GM23338 (cell line): Measurements from ENCODE around the gene RPP25.

Experiments used
- EZH2 ChIP-seq: fragments of 200-600 bp; sonication (generic); IDR thresholded peaks from one replicate; pipeline ENCODE4 v1.8.0; 2017; ENCODE audit warnings: antibody characterized with exemption, mild to moderate bottlenecking, low read depth; ENCODE audit not compliant: unreplicated experiment
- EZH2phosphoT487 ChIP-seq: fragments of 200-600 bp; sonication (generic); IDR thresholded peaks from one replicate; pipeline ENCODE4 v1.8.1; 2018; ENCODE audit warnings: antibody characterized with exemption; ENCODE audit not compliant: unreplicated experiment
- NANOG ChIP-seq: IDR thresholded peaks from 2 replicates; pipeline ENCODE4 v1.6.1; 2016; ENCODE audit warnings: antibody characterized with exemption, borderline replicate concordance
- POLR2AphosphoS5 ChIP-seq: IDR thresholded peaks from 2 replicates; pipeline ENCODE4 v1.6.1; 2016; ENCODE audit warnings: antibody characterized with exemption, low read depth
- REST ChIP-seq: IDR thresholded peaks from one replicate; pipeline ENCODE4 v1.6.1; 2018; ENCODE audit warnings: antibody characterized with exemption; ENCODE audit not compliant: unreplicated experiment
- TF ChIP-seq, protein P1 (sequence below), 2 experiments: fragments of 200-600 bp in 1 of 2; sonication (generic) in 1 of 2; conservative IDR thresholded peaks; 2 replicates each; pipeline versions ENCODE4 v1.5.1 to v1.6.1; 2016 to 2017; ENCODE audit warnings: antibody characterized with exemption in 2 of 2, low read depth in 2 of 2, mild to moderate bottlenecking in 2 of 2, moderate library complexity in 1 of 2

- TF ChIP-seq, protein P1, sequence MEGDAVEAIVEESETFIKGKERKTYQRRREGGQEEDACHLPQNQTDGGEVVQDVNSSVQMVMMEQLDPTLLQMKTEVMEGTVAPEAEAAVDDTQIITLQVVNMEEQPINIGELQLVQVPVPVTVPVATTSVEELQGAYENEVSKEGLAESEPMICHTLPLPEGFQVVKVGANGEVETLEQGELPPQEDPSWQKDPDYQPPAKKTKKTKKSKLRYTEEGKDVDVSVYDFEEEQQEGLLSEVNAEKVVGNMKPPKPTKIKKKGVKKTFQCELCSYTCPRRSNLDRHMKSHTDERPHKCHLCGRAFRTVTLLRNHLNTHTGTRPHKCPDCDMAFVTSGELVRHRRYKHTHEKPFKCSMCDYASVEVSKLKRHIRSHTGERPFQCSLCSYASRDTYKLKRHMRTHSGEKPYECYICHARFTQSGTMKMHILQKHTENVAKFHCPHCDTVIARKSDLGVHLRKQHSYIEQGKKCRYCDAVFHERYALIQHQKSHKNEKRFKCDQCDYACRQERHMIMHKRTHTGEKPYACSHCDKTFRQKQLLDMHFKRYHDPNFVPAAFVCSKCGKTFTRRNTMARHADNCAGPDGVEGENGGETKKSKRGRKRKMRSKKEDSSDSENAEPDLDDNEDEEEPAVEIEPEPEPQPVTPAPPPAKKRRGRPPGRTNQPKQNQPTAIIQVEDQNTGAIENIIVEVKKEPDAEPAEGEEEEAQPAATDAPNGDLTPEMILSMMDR (conservative IDR thresholded peaks at IDR 0.05; ENCODE audit: low read depth in 2 of 2): no peak
- TF ChIP-seq POLR2AphosphoS5: no peak
- TF ChIP-seq EZH2: no peak
- TF ChIP-seq REST: no peak
- TF ChIP-seq NANOG: no peak
- no peak for TF ChIP-seq EZH2phosphoT487
Observed at GRCh38 chr15:74978503-74978902, 21.9 kb upstream of the RPP25 start.
